ENCODE data around the gene DNAAF8. TPM values are rescaled to one million over a fixed set of nuclear protein-coding genes. Genes with fewer than 3 reads are reported as not detected.
"Not testable (repeated sequence)": the region's sequence is repeated elsewhere in the genome, so short reads cannot be mapped to it uniquely, and the experiment has no call there.

The DNAAF8 gene
- total RNA-seq, 1 experiment from 2014 or later = 0.11 TPM

- no peak for DNase-seq (ENCODE audit: low read depth, low spot score)
- in situ Hi-C loops (cut with HindIII; ENCODE audit: low pct_unique_long_range_greater_than_20kb, low sequenced_read_pairs) = no loop called here
Measured at GRCh38 chr16:4706871-4707270, 27.5 kb upstream of the DNAAF8 start.

GRCh38 chr16:4709481-4709880, 24.9 kb upstream of the DNAAF8 start:
- DNase-seq (ENCODE audit: low read depth, low spot score) = no peak
- in situ Hi-C loops (cut with HindIII; ENCODE audit: low pct_unique_long_range_greater_than_20kb, low sequenced_read_pairs) = no loop called here

GRCh38 chr16:4713663-4714501, 20.5 kb upstream of the DNAAF8 start:
- no peak for DNase-seq (ENCODE audit: low read depth, low spot score)
- in situ Hi-C loops (cut with HindIII; ENCODE audit: low pct_unique_long_range_greater_than_20kb, low sequenced_read_pairs) = no loop called here

GRCh38 chr16:4714996-4715395, 19.3 kb upstream of the DNAAF8 start:
- in situ Hi-C loops (cut with HindIII; ENCODE audit: low pct_unique_long_range_greater_than_20kb, low sequenced_read_pairs) = no loop called here

GRCh38 chr16:4718466-4718865, 15.9 kb upstream of the DNAAF8 start:
- in situ Hi-C loops (cut with HindIII; ENCODE audit: low pct_unique_long_range_greater_than_20kb, low sequenced_read_pairs) = no loop called here
- DNase-seq (ENCODE audit: low read depth, low spot score) = no peak

More at GRCh38 chr16:4714996-4715395, 19.3 kb upstream of the DNAAF8 start:
- DNase-seq (ENCODE audit: low read depth, low spot score) = no peak

- DNase-seq (ENCODE audit: low read depth, low spot score) = no peak
- in situ Hi-C loops (cut with HindIII; ENCODE audit: low pct_unique_long_range_greater_than_20kb, low sequenced_read_pairs) = no loop called here
Measured at GRCh38 chr16:4723071-4723767, 11.1 kb upstream of the DNAAF8 start.

GRCh38 chr16:4724661-4725270, 9.6 kb upstream of the DNAAF8 start:
- DNase-seq (ENCODE audit: low read depth, low spot score) = no peak
- in situ Hi-C loops (cut with HindIII; ENCODE audit: low pct_unique_long_range_greater_than_20kb, low sequenced_read_pairs) = no loop called here

GRCh38 chr16:4726616-4727015, 7.7 kb upstream of the DNAAF8 start:
- in situ Hi-C loops (cut with HindIII; ENCODE audit: low pct_unique_long_range_greater_than_20kb, low sequenced_read_pairs) = no loop called here
- DNase-seq (ENCODE audit: low read depth, low spot score) = no peak

GRCh38 chr16:4728676-4729075, 5.7 kb upstream of the DNAAF8 start:
- in situ Hi-C loops (cut with HindIII; ENCODE audit: low pct_unique_long_range_greater_than_20kb, low sequenced_read_pairs) = no loop called here
- DNase-seq (ENCODE audit: low read depth, low spot score) = no peak

- in situ Hi-C loops (cut with HindIII; ENCODE audit: low pct_unique_long_range_greater_than_20kb, low sequenced_read_pairs) = no loop called here
- DNase-seq (ENCODE audit: low read depth, low spot score) = no peak
Measured at GRCh38 chr16:4729876-4730275, 4.5 kb upstream of the DNAAF8 start.

GRCh38 chr16:4733211-4733742, 1.1 kb upstream of the DNAAF8 start:
- in situ Hi-C loops (cut with HindIII; ENCODE audit: low pct_unique_long_range_greater_than_20kb, low sequenced_read_pairs) = no loop called here

GRCh38 chr16:4733747-4734062, 632 bp upstream of the DNAAF8 start:
- DNase-seq (ENCODE audit: low read depth, low spot score) = no peak
- in situ Hi-C loops (cut with HindIII; ENCODE audit: low pct_unique_long_range_greater_than_20kb, low sequenced_read_pairs) = no loop called here

More at GRCh38 chr16:4733211-4733742, 1.1 kb upstream of the DNAAF8 start:
- DNase-seq (ENCODE audit: low read depth, low spot score) = no peak

GRCh38 chr16:4734730-4735535, 596 bp downstream of the DNAAF8 start:
- peak; percentile 76 for DNase-seq (ENCODE audit: low read depth, low spot score)
- in situ Hi-C loops (cut with HindIII; ENCODE audit: low pct_unique_long_range_greater_than_20kb, low sequenced_read_pairs) = no loop called here

- in situ Hi-C loops (cut with HindIII; ENCODE audit: low pct_unique_long_range_greater_than_20kb, low sequenced_read_pairs) = no loop called here
- DNase-seq (ENCODE audit: low read depth, low spot score) = no peak
Measured at GRCh38 chr16:4736546-4736945, 2.2 kb downstream of the DNAAF8 start.

GRCh38 chr16:4737545-4737944, 3.2 kb downstream of the DNAAF8 start:
- in situ Hi-C loops (cut with HindIII; ENCODE audit: low pct_unique_long_range_greater_than_20kb, low sequenced_read_pairs) = no loop called here
- DNase-seq (ENCODE audit: low read depth, low spot score) = no peak

- in situ Hi-C loops (cut with HindIII; ENCODE audit: low pct_unique_long_range_greater_than_20kb, low sequenced_read_pairs); DNase-seq (ENCODE audit: low read depth, low spot score): not testable (repeated sequence)
Measured at GRCh38 chr16:4738370-4738769, 4.0 kb downstream of the DNAAF8 start.

- DNase-seq (ENCODE audit: low read depth, low spot score) = no peak
- in situ Hi-C loops (cut with HindIII; ENCODE audit: low pct_unique_long_range_greater_than_20kb, low sequenced_read_pairs) = no loop called here
Measured at GRCh38 chr16:4743226-4743878, 9.0 kb downstream of the DNAAF8 start.

Measured in SK-MEL-5 (cell line).